K562 (cell line): ENCODE results near the gene CALHM4. TPM values are rescaled to one million over a fixed set of nuclear protein-coding genes. Genes with fewer than 3 reads are reported as not detected.

Experiments used
- ATAC-seq: fragments of 200-7000 bp; cut with Tn5 transposase; 3 replicates; pipeline ENCODE4 v1.9.1; 2020; ENCODE audit warnings: moderate library complexity
- BruUV-seq: library from RNA; stranded (reverse); fragments of 400-500 nt; replicated peaks from 2 replicates; lab custom pipeline; 2021; lab: Mats Ljungman, UMichigan
- CTCF ChIA-PET: fragments of 300-600 bp; formaldehyde crosslinking; extraction: SDS; loops from one replicate; lab custom pipeline; 2021; ENCODE audit warnings: low intra/inter-chr PET ratio; lab: Yijun Ruan, JAX
- POLR2A ChIA-PET: fragments of 300-600, 350-650 bp; sonication (Branson Sonifier 250); formaldehyde crosslinking; extraction: SDS; loops from one replicate; lab custom pipeline; 2021; ENCODE audit warnings: antibody characterized with exemption, inconsistent platforms; lab: Yijun Ruan, JAX
- DNase-seq, 4 experiments: peaks; one replicate each; pipeline versions ENCODE4 v3.0.0 to v3.0.0-alpha.2; 2011 to 2018; ENCODE audit warnings: low spot score in 3 of 4, mixed read lengths in 3 of 4; ENCODE audit errors: extremely low read depth in 1 of 4
- FAIRE-seq: peaks from 2 replicates; lab custom pipeline; 2011; peaks lifted over from hg19 to GRCh38; lab: Jason Lieb, UNC
- H2AFZ ChIP-seq: 2 replicates; pipeline ENCODE4 v1.6.0; 2011; ENCODE audit warnings: low read depth, low read length, control low read depth, inconsistent platforms
- H3K27ac ChIP-seq: fragments of 200-600 bp; 3 replicates; pipeline ENCODE4 v1.8.0; 2011; ENCODE audit warnings: low read depth, mild to moderate bottlenecking, control low read depth, inconsistent platforms, low read length, moderate library complexity, mixed read lengths; ENCODE audit errors: extremely low read depth
- H3K27me3 ChIP-seq, 2 experiments: fragments of 300-600 bp in 1 of 2; 2 replicates in 1 of 2; 3 replicates in 1 of 2; pipeline versions ENCODE4 v1.6.0 to v1.8.0; 2011; ENCODE audit warnings: inconsistent platforms in 2 of 2, low read length in 2 of 2, mild to moderate bottlenecking in 1 of 2, mixed read lengths in 1 of 2, moderate library complexity in 1 of 2; ENCODE audit not compliant: control insufficient read depth in 2 of 2, insufficient read depth in 2 of 2
- H3K36me3 ChIP-seq: fragments of 300-600 bp; 3 replicates; pipeline ENCODE4 v1.8.0; 2011; ENCODE audit warnings: mild to moderate bottlenecking, low read length, inconsistent platforms; ENCODE audit not compliant: control insufficient read depth, insufficient read depth
- H3K4me1 ChIP-seq, 2 experiments: fragments of 200-600 bp in 1 of 2; replicated peaks in 1 of 2; 2 replicates in 1 of 2; 3 replicates in 1 of 2; pipeline versions ENCODE4 v1.5.1 to v1.8.0; 2011; ENCODE audit warnings: inconsistent platforms in 2 of 2, low read length in 2 of 2, mild to moderate bottlenecking in 1 of 2, mixed read lengths in 1 of 2, moderate library complexity in 1 of 2; ENCODE audit not compliant: control insufficient read depth in 2 of 2, insufficient read depth in 2 of 2
- H3K4me2 ChIP-seq: 2 replicates; pipeline ENCODE4 v1.6.1; 2011; ENCODE audit warnings: low read length, control low read depth, inconsistent platforms, mixed read lengths; ENCODE audit not compliant: insufficient read depth
- H3K4me3 ChIP-seq: fragments of 200-600 bp; sonication (generic), shearing (Covaris generic); 2 replicates; pipeline ENCODE4 v1.5.1; 2016; ENCODE audit warnings: control low read depth, inconsistent platforms
- H3K79me2 ChIP-seq: fragments of 200-600 bp; 3 replicates; pipeline ENCODE4 v1.8.0; 2011; ENCODE audit warnings: low read length, inconsistent platforms; ENCODE audit not compliant: control insufficient read depth, insufficient read depth
- H3K9ac ChIP-seq, 2 experiments: 2 replicates each; pipeline versions ENCODE4 v1.6.0 to v1.6.1; 2011; ENCODE audit warnings: low read depth in 2 of 2, low read length in 2 of 2, control low read depth in 1 of 2, inconsistent platforms in 1 of 2, mild to moderate bottlenecking in 1 of 2, mixed read lengths in 1 of 2; ENCODE audit not compliant: insufficient read depth in 1 of 2
- H3K9me1 ChIP-seq: one replicate; pipeline ENCODE4 v1.6.0; 2011; ENCODE audit warnings: inconsistent platforms, mild to moderate bottlenecking, low read length, moderate library complexity; ENCODE audit not compliant: control insufficient read depth, insufficient read depth
- H3K9me3 ChIP-seq: replicated peaks from 2 replicates; pipeline ENCODE4 v1.5.1; 2011; ENCODE audit warnings: low read depth, low read length, inconsistent platforms; ENCODE audit not compliant: control insufficient read depth, insufficient read depth
- H4K20me1 ChIP-seq: replicated peaks from 2 replicates; pipeline ENCODE4 v1.6.1; 2011; ENCODE audit warnings: low read length, inconsistent platforms, mixed read lengths; ENCODE audit not compliant: control insufficient read depth, insufficient read depth
- CHD4 ChIP-seq: fragments of 200-600 bp; sonication (generic); IDR thresholded peaks from 3 replicates; pipeline ENCODE4 v1.6.1; 2012; ENCODE audit warnings: low read depth, mild to moderate bottlenecking, mixed read lengths, low read length, inconsistent platforms; ENCODE audit not compliant: insufficient read depth, insufficient replicate concordance, poor library complexity, severe bottlenecking
- CREB3 ChIP-seq: fragments of 450-650 bp; conservative IDR thresholded peaks from 2 replicates; pipeline ENCODE4 v1.6.1; 2016; ENCODE audit warnings: missing genetic modification characterization, low read depth, mild to moderate bottlenecking, missing compliant biosample characterization, moderate library complexity
- KAT7 ChIP-seq: sonication (generic); formaldehyde crosslinking; IDR thresholded peaks from 2 replicates; pipeline ENCODE4 v1.8.0; 2022; ENCODE audit warnings: missing genetic modification reagents, mild to moderate bottlenecking, borderline replicate concordance
- MNT ChIP-seq, 2 experiments: fragments of 450-650 bp; conservative IDR thresholded peaks; 2 replicates each; pipeline ENCODE4 v1.6.1; 2017; ENCODE audit warnings: mild to moderate bottlenecking in 2 of 2, moderate library complexity in 2 of 2
- NCOR1 ChIP-seq: fragments of 450-650 bp; IDR thresholded peaks from 2 replicates; pipeline ENCODE4 v1.6.1; 2016; ENCODE audit warnings: mild to moderate bottlenecking, moderate library complexity
- RAD21 ChIP-seq, 2 experiments: fragments of 250-450 bp in 1 of 2; fragments of 450-650 bp in 1 of 2; sonication (Bioruptor Pico) in 1 of 2; formaldehyde crosslinking in 1 of 2; IDR thresholded peaks in 1 of 2; conservative IDR thresholded peaks in 1 of 2; 2 replicates each; pipeline versions ENCODE4 v1.4.0 to v1.8.0; 2020 to 2022; ENCODE audit warnings: mild to moderate bottlenecking in 2 of 2, moderate library complexity in 1 of 2
- RFX5 ChIP-seq: IDR thresholded peaks from 2 replicates; pipeline ENCODE4 v1.6.1; 2011; ENCODE audit warnings: low read depth, mild to moderate bottlenecking, improper control_type of control experiment, low read length
- THRAP3 ChIP-seq: fragments of 450-650 bp; IDR thresholded peaks from 2 replicates; pipeline ENCODE4 v1.6.1; 2016; ENCODE audit warnings: mild to moderate bottlenecking, inconsistent platforms, borderline replicate concordance
- ZBTB11 ChIP-seq, 3 experiments: fragments of 200-800 bp in 1 of 3; fragments of 250-450 bp in 1 of 3; fragments of 450-650 bp in 1 of 3; sonication (Bioruptor Pico) in 1 of 3; sonication (Bioruptor generic) in 1 of 3; formaldehyde crosslinking in 1 of 3; IDR thresholded peaks; 2 replicates each; pipeline versions ENCODE4 v1.6.1 to v1.8.0; 2016 to 2022; ENCODE audit warnings: mild to moderate bottlenecking in 2 of 3, missing genetic modification characterization in 2 of 3, missing compliant biosample characterization in 1 of 3, moderate library complexity in 1 of 3
- ZNF124 ChIP-seq: sonication (generic); formaldehyde crosslinking; IDR thresholded peaks from 2 replicates; pipeline ENCODE4 v1.8.1; 2022; ENCODE audit warnings: missing genetic modification reagents
- ZNF584 ChIP-seq: fragments of 200-800 bp; sonication (Bioruptor generic); IDR thresholded peaks from 2 replicates; pipeline ENCODE4 v1.6.1; 2016; ENCODE audit warnings: low read depth, mild to moderate bottlenecking, missing genetic modification characterization, missing compliant biosample characterization
- WGBS: fragments of 100-300 bp; shearing (Covaris generic); methylation state at CpG from one replicate; pipeline ENCODE4 v1.1.6; 2016; ENCODE audit warnings: low coverage, mixed read lengths; ENCODE audit not compliant: insufficient coverage; ENCODE audit errors: missing lambda C conversion rate; 5-methylcytosine and 5-hydroxymethylcytosine counted together
- in situ Hi-C: fragments of 300-500 bp; cut with MboI; formaldehyde crosslinking; loops from 4 replicates; pipeline ENCODE4 v1.15.0; 2018; ENCODE audit warnings: inconsistent platforms, mixed read lengths
- intact Hi-C: fragments of 100-400 bp; cut with micrococcal nuclease; formaldehyde crosslinking; loops from 2 replicates; pipeline ENCODE4 v1.14.2; 2022
- polyA plus RNA-seq, 8 experiments: library from polyadenylated mRNA; depleted of rRNA in 4 of 8; stranded (reverse) in 5 of 8; unstranded in 3 of 8; fragments of >200 nt; fragmentation: Nextera tagmentation in 2 of 8; fragmentation: Illumina TruSeq in 1 of 8; extraction: Ambion mirVana in 2 of 8; extraction: Trizol in 1 of 8; gene quantifications; 2 replicates each; pipeline versions ENCODE4 v1.2.1 to v1.2.3, GENCODE V29; 2011 to 2014; ENCODE audit warnings: inconsistent platforms in 1 of 8, missing spikeins in 1 of 8
- total RNA-seq, 7 experiments: library from RNA; depleted of rRNA in 6 of 7; stranded (reverse); fragments of >200 nt in 6 of 7; fragmentation: Illumina TruSeq in 2 of 7; extraction: Trizol in 2 of 7; gene quantifications; 2 replicates each; pipeline versions ENCODE4 v1.2.1 to v1.2.3, GENCODE V29; 2011 to 2021; ENCODE audit warnings: low replicate concordance in 1 of 7

Gene CALHM4
- total and polyA plus RNA-seq, 9 of the 15 experiments (the other 6 are each of a cell fraction or from before 2014, with no cell fraction given) = not detected

GRCh38 chr6:116535109-116535508, 18.4 kb upstream of the CALHM4 start (continued):
- no peak for TF ChIP-seq THRAP3
- TF ChIP-seq CHD4 = no peak
- TF ChIP-seq CREB3 (tag) = no peak
- TF ChIP-seq MNT (conservative IDR thresholded peaks at IDR 0.05) = no peak
- no peak for TF ChIP-seq ZNF124 (CRISPR knock-in tag)
- TF ChIP-seq ZNF584 = no peak

- ATAC-seq = peak; percentile 65
- peak; percentile 45 to 69 (median 52) for DNase-seq
- Histone ChIP-seq H3K36me3 (no peaks in the 10 kb centered on the region), H4K20me1 (no peaks in the 10 kb centered on the region), H3K9me1 (no peaks in the 10 kb centered on the region), H2AFZ (peak overlapping the region; percentile 83), H3K79me2 (no peaks in the 10 kb centered on the region), H3K4me1 (no peaks in the 10 kb centered on the region), H3K27ac (no peak overlapping the region), H3K9ac (no peak overlapping the region), H3K9me3 (no peaks in the 10 kb centered on the region), H3K27me3 (peaks cover 0 to 3% of the 10 kb centered on the region in 2 experiments; a peak in 1 of 5 replicates), H3K4me3 (no peak overlapping the region), H3K4me2 (no peak overlapping the region)
- in situ Hi-C loops (loop anchor here (10.0 kb wide), 1 partner anchor 271 kb away; no protein-coding TSS in a partner anchor), intact Hi-C loops (loop anchor here (1.0 to 5.0 kb wide), 5 partner anchors 25 to 431 kb away; no protein-coding TSS in a partner anchor)
- BruUV-seq = no TSS peak
- CTCF ChIA-PET = interaction anchor here (1.6 to 1.8 kb wide), 2 partner anchors 25 to 110 kb away, joined by 5 to 8 read pairs; no protein-coding TSS in a partner anchor
- 0% methylated on average over 4 of the region's 4 CpGs for WGBS
- FAIRE-seq = peak; percentile 86
- POLR2A ChIA-PET = no interaction called here
- TF ChIP-seq KAT7 (no peak), RFX5 (no peak), NCOR1 (no peak), ZBTB11 (CRISPR knock-in tag; IDR thresholded peaks at IDR 0.05) (no peak), RAD21 (CRISPR knock-in tag; conservative IDR thresholded peaks at IDR 0.05 in 1 of 2, IDR thresholded peaks at IDR 0.05 in 1 of 2) (peak; percentile 53 to 70)
Measured at GRCh38 chr6:116536216-116536621, 17.3 kb upstream of the CALHM4 start.
